ENCODE results near the gene ZC3H8. TPM values are rescaled to one million over a fixed set of nuclear protein-coding genes. Genes with fewer than 3 reads are reported as not detected.
"Not testable (repeated sequence)": the region's sequence is repeated elsewhere in the genome, so short reads cannot be mapped to it uniquely, and the experiment has no call there.

Gene ZC3H8
- total RNA-seq, 2 experiments from 2014 or later = 25.3 to 26.2 TPM

DNA sequence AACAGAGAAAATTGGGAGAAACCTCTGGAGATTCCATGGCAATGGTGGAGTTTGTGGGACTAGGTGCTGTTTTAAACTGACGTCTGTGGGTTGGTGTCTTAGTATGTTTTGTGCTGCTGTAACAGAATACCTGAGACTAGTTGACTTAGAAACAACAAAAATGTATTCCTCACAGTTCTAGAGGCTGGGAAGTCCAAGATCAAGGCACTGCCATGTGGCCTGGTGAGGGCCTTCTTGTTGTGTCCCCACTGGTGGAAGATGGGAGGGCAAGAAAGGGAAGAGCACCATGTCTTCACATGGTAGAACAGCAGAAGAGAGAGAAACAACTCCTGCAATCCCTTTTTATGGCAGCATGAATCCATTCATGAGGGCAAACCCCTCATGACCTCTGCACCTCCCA, 13.7 kb upstream of the ZC3H8 start:
- ChIA-PET POLR2A (interaction anchor here (0.6 kb wide), 1 partner anchor 215 kb away, joined by 3 read pairs; no protein-coding TSS in a partner anchor), CTCF (no interaction called here)

DNA sequence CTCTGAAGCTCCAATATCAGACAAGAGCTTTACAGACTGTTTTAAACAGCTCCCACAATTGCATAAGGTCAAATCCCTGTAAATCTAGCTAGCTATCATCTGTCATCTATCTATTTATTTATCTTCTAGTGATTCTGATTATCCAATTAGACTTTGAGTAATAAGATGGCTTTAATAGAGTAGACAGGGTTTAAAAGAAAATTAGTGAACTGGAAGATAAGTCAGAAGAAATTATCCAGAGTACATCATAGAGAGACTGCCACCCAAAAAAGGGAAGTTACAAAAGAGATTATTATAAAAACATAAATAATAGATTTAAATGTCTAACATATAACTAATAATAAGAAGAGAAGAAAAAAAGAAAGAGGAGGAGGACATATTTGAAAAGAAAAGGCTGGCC, 8.0 kb upstream of the ZC3H8 start:
- CTCF ChIA-PET = interaction anchor here (1.0 kb wide), 1 partner anchor 12 kb away, joined by 3 read pairs; no protein-coding TSS in a partner anchor
- POLR2A ChIA-PET = no interaction called here

GRCh38 chr2:112260295-112260625, 5.4 kb upstream of the ZC3H8 start:
- POLR2A ChIA-PET = interaction anchor here (0.6 kb wide), 1 partner anchor 11 kb away, joined by 3 read pairs; no protein-coding TSS in a partner anchor
- CTCF ChIA-PET = interaction anchor here (0.8 to 1.4 kb wide), 4 partner anchors 9 to 139 kb away, joined by 3 to 5 read pairs (median 4); no protein-coding TSS in a partner anchor

GRCh38 chr2:112259509-112260294, 4.9 kb upstream of the ZC3H8 start:
- ChIA-PET POLR2A (interaction anchor here (0.6 to 0.7 kb wide), 3 partner anchors 12 to 278 kb away, joined by 3 to 4 read pairs (median 3); no protein-coding TSS in a partner anchor), CTCF (interaction anchor here (0.5 to 1.5 kb wide), 9 partner anchors 9 to 220 kb away, joined by 3 to 5 read pairs (median 3); no protein-coding TSS in a partner anchor)

DNA sequence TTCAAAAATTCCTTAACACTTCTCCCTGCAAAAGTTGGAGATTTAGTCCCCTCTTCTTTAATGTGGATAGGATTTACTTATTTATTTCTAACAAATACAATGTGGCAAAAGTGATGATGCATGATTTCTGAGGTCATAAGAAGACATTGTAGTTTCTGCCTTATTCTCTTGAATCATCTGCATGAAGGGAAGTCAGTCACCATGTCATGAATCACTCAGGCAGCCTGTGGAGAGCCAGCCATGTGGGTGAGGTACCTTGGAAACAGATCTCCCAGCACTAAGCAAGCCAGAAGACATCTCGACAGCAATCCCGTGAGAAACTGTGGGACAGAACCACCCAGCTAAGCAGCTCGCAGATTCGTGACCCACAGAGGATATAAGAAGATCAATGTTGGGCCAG, 2.7 kb upstream of the ZC3H8 start:
- ChIA-PET CTCF (interaction anchor here (0.6 kb wide), 1 partner anchor 17 kb away, joined by 3 read pairs; no protein-coding TSS in a partner anchor), POLR2A (no interaction called here)

- ChIA-PET POLR2A (no interaction called here), CTCF (no interaction called here)
Measured at GRCh38 chr2:112256654-112257053, 1.8 kb upstream of the ZC3H8 start.

GRCh38 chr2:112255875-112256274, 1.0 kb upstream of the ZC3H8 start:
- ChIA-PET POLR2A (no interaction called here), CTCF (no interaction called here)

- ChIA-PET CTCF (no interaction called here), POLR2A (interaction anchor here (0.7 kb wide), 1 partner anchor 118 kb away, joined by 3 read pairs; no protein-coding TSS in a partner anchor)
Measured at GRCh38 chr2:112253261-112253815, 1.5 kb downstream of the ZC3H8 start.

DNA sequence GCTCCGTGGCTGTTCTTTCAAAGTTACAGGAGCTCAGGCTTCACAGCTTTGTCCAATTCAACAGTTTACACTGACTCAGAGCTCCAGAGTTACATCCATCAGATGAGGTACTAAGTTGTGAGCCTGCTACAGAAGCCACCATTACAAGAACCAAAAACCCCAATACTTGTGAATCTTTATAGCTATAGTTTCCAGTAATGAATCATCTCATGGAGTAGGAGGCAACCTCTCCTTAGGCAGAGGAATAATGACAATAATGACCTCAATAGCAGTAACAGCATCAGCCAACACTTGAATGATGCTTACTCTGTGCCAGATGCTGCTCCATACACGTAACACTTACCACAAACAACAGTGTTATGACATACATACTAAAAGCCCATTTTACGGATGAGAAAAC, 3.6 kb downstream of the ZC3H8 start:
- POLR2A ChIA-PET = no interaction called here
- CTCF ChIA-PET = interaction anchor here (0.8 to 1.0 kb wide), 3 partner anchors 9 to 23 kb away, joined by 3 to 7 read pairs (median 5); no protein-coding TSS in a partner anchor

DNA sequence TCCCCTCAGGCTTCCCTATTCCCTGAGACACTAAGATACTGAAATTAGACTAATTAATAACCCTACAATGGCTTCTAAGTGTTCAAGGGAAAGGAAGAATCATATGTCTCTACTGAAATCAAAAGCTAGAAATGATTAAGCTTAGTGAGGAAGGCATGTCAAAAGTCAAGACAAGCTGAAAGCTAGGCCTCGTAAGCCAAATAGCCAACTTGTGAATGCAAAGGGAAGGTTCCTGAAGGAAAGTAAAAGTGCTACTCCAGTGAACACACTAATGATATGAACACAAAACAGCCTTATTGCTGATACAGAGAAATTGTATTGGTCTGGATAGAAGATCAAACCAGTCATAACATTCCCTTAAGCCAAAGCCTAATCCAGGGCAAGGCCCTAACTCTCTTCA, 10.0 kb downstream of the ZC3H8 start:
- POLR2A ChIA-PET = no interaction called here
- CTCF ChIA-PET = interaction anchor here (1.6 kb wide), 1 partner anchor 54 kb away, joined by 4 read pairs; no protein-coding TSS in a partner anchor

DNA sequence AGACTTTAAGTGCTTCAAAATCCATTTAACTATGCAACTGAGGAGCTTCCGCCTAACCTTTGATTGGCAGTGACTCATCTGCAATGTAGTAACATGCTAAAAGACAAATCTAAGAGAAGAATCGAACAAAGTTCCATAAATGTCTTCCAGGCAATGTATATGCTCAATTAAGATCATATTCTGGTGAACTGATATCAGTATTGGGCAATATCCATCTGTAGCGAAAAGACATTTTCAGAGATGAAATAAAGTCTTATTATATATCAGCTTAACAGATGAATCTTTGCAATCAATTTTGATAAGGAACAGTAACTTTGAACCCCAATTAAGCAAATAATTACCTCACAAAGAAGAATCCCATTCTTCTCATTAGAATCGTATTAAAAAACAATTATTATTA, 11.6 kb downstream of the ZC3H8 start:
- CTCF ChIA-PET = no interaction called here
- POLR2A ChIA-PET = no interaction called here

DNA sequence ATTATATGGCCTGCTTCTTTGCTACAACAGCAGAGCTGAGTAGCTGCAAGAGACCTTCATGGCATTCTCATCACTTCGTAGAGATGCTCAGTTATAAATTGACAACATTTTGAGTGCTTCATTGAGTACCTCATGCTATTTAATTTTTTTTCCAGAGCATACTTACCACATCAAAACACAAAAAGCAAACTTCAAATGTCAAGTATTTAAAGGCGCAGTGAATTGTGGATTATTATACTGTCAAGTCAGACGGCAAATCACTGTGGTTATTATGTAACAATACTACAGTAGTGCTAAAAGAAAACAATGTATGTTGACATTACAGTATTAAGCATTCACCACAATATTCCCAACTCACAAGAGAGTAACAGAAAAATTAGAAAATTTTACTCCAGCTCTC, 12.5 kb downstream of the ZC3H8 start:
- POLR2A ChIA-PET = no interaction called here
- CTCF ChIA-PET = no interaction called here

- ChIA-PET POLR2A (no interaction called here), CTCF (no interaction called here)
Measured at GRCh38 chr2:112239862-112240261, 15.0 kb downstream of the ZC3H8 start.

DNA sequence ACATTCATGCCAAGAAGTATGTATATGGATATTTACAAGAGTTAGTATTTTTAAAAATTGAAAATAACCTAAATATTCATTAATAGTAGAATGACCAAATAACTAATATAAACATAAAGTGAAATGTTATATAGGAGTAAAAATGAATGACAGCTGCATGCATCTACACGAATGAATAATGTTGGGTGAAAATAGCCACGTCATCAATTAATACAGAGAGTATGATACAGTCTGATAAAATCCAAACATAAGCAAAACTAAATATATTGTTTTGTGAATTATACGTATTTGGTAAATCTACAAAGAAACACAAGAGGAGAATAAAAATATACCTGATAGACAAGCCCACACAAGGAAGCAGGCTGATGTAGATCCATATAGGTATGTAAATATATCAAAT, 24.5 kb downstream of the ZC3H8 start:
- ChIA-PET CTCF (no interaction called here), POLR2A (no interaction called here)

GRCh38 chr2:112229348-112229747, 25.5 kb downstream of the ZC3H8 start:
- ChIA-PET CTCF (no interaction called here), POLR2A (no interaction called here)

DNA sequence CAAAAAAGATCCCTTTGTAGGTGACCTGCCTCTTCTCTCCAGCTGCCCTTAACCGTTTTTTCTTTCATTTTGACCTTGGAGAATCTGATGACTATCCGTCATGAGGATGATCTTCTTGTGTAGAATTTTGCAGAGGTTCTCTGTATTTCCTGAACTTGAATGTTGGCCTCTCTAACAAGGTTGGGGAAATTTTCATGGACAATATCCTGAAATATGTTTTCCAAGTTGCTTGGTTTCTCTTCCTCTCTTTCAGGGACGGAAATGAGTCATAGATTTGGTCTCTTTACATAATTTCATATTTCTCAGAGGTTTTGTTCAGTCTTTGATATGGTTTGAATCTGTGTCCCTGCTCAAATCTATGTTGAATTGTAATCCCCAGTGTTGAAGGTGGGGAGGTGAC, 34.0 kb downstream of the ZC3H8 start:
- POLR2A ChIA-PET = no interaction called here
- CTCF ChIA-PET = no interaction called here

DNA sequence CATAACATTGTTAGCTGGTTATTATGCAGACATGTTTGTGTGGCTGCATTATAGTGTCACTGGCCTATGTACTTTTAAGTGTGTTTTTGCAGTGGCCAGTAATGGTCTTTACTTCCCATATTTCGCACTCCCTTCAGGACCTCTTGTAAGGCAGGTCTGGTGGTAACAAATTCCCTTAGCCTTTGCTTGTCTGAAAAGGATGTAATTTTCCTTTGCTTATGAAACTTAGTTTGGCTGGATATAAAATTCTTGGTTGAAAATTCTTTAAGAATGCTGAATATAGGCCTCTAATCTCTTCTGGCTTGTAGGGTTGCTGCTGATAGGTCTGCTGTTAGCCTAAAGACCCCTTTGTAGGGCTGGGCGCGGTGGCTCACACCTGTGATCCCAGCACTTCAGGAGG, 34.7 kb downstream of the ZC3H8 start:
- ChIA-PET CTCF (no interaction called here), POLR2A (no interaction called here)

DNA sequence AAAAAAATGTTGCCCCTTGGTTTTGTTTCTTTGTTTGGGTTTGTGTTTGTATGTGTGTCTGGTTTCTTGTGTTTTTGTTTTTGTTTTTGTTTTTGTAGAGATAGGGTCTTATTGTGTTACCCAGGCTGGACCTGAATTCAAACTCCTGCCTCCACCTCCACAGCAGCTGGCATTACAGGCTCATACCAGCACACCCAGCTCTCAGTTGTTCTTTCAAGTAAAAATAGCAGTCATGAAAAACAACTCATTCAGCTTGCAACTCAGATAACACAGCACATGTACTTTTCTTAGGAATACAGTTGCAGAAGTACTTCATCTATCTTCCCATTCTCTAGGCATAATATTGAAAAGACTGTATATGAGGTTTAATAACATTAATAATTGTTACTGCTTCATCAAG, 37.0 kb downstream of the ZC3H8 start:
- ChIA-PET POLR2A (no interaction called here), CTCF (interaction anchor here (0.5 to 0.7 kb wide), 2 partner anchors 216 to 373 kb away, joined by 3 to 4 read pairs; partner anchors contain the start of gene RGPD8)

DNA sequence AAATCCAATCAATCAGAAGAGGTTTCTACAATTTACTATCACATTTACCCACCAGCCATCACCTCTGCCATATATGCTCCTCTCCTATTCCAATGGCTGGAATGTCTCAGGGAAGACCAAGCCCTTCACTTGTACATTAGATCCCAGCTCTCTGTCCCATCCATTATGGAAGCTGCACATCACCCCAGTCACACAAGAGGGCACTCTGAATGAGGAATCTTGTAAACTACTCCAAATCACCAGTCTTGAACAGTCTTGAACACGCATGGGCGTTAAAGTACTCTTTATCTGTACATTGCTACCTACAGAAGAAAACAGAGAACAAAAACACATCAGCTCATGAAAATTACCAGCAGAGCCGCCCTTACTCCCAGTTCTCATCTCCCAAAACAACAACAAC, 38.7 kb downstream of the ZC3H8 start:
- POLR2A ChIA-PET = interaction anchor here (1.1 kb wide), 1 partner anchor 59 kb away, joined by 5 read pairs; no protein-coding TSS in a partner anchor
- CTCF ChIA-PET = no interaction called here

DNA sequence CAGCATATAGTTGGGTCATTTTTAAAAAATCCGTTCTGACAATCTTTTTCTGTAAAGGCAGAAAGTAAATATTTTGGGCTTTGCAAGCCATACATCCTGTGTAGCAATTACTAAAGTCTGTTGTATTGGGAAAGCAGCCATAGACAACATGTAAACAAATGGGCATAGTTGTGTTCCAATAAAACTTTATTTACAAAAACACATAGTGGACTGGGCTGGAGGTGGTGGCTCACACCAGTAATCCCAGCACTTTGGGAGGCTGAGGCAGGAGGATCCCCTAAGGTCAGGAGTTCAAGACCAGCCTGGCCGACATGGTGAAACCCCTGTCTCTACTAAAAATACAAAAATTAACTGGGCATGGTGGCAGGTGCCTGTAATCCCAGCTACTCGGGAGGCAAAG, 46.9 kb downstream of the ZC3H8 start:
- POLR2A ChIA-PET, CTCF ChIA-PET: not testable (repeated sequence)

DNA sequence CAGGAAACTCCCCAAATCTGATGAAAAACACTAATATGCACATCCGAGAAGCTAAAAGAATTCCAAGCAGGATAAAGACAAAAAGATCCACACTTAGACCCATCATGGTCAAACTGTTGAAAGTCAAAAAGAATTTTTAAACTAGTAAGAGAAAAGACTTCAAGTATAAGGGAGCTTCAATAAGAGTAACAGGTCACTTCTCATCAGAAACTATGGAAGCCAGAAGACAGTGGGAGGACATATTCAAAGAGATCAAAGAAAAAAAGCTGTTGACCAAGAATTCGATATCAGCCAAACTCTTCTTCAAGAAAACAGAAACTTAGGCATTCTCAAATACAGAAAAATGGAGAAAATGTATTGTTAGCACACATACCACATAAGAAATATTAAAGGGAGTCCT, 50.4 kb downstream of the ZC3H8 start:
- ChIA-PET CTCF (interaction anchor here (1.0 kb wide), 1 partner anchor 9 kb away, joined by 3 read pairs; no protein-coding TSS in a partner anchor), POLR2A (no interaction called here)

Data from activated CD8-positive, alpha-beta memory T cell treated with anti-CD3 and anti-CD28 coated beads for 36 hours (primary cell).